Glomerular visceral epithelial cell (primary cell): ENCODE results near the gene HOGA1.
"Not testable (repeated sequence)": the region's sequence is repeated elsewhere in the genome, so short reads cannot be mapped to it uniquely, and the experiment has no call there.

Source experiments
- DNase-seq: peaks from one replicate; pipeline ENCODE4 v3.0.0-alpha.2; 2016; ENCODE audit errors: extremely low spot score

Gene HOGA1

GRCh38 chr10:97554336-97554735, 29.9 kb upstream of the HOGA1 start:
- not testable (repeated sequence) for DNase-seq

GRCh38 chr10:97555541-97555940, 28.6 kb upstream of the HOGA1 start:
- DNase-seq: peak; percentile 38

- DNase-seq: peak; percentile 87
These were observed 23.3 kb upstream of the HOGA1 start for GRCh38 chr10:97560731-97561381.

GRCh38 chr10:97561386-97562077, 22.7 kb upstream of the HOGA1 start:
- not testable (repeated sequence) for DNase-seq

- not testable (repeated sequence) for DNase-seq
These were observed 21.9 kb upstream of the HOGA1 start for GRCh38 chr10:97562329-97562728.

GRCh38 chr10:97563337-97563736, 20.9 kb upstream of the HOGA1 start:
- DNase-seq: no peak

GRCh38 chr10:97564776-97565175, 19.4 kb upstream of the HOGA1 start:
- DNase-seq: no peak

- DNase-seq: no peak
These were observed 17.7 kb upstream of the HOGA1 start for GRCh38 chr10:97566336-97566996.

- no peak for DNase-seq
These were observed 16.3 kb upstream of the HOGA1 start for GRCh38 chr10:97567891-97568290.

GRCh38 chr10:97570146-97570788, 13.9 kb upstream of the HOGA1 start:
- no peak for DNase-seq

GRCh38 chr10:97570789-97571471, 13.3 kb upstream of the HOGA1 start:
- no peak for DNase-seq

GRCh38 chr10:97571622-97572021, 12.6 kb upstream of the HOGA1 start:
- no peak for DNase-seq

GRCh38 chr10:97572214-97572989, 11.8 kb upstream of the HOGA1 start, which contains the start of gene ANKRD2:
Gene ANKRD2 (plus strand): TSS chr10:97572779. CDS start chr10:97572789, 10 bp downstream.
- peak; percentile 79 for DNase-seq

- DNase-seq: peak; percentile 79
These were observed 11.2 kb upstream of the HOGA1 start for GRCh38 chr10:97573021-97573420.

GRCh38 chr10:97573672-97574071, 10.5 kb upstream of the HOGA1 start:
- no peak for DNase-seq

GRCh38 chr10:97574374-97575126, 9.6 kb upstream of the HOGA1 start:
- DNase-seq: peak; percentile 99

- peak; percentile 66 for DNase-seq
These were observed 9.0 kb upstream of the HOGA1 start for GRCh38 chr10:97575127-97575668.

- DNase-seq: not testable (repeated sequence)
These were observed 7.7 kb upstream of the HOGA1 start for GRCh38 chr10:97576487-97576886.

- no peak for DNase-seq
These were observed 6.5 kb upstream of the HOGA1 start for GRCh38 chr10:97577701-97578100.
